ENCODE results near the gene CIDEA. TPM values are rescaled to one million over a fixed set of nuclear protein-coding genes. Genes with fewer than 3 reads are reported as not detected.

CIDEA gene
- total and polyA plus RNA-seq, 2 donors (not counting 1 experiment from before 2014, with no cell fraction given): not detected

DNA sequence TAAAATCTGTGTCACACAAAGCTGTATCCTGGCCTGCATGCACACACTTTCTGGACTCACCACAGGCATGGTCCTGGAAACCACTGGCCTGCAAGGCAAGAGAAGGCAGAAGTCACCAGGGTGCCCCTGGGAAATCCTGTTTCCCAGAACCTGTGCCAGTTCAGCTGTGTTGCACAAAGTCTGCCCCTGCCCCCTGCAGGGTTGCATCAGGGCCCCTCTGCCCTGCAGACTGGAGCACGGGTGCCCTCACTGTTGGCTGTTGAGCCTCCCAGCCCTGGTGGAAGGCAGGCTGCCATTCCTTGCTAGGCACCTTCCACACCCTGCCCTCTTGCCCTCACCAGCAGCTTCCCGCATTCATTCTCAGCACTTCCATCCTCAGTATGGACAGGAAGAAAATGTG lies 35.9 kb downstream of the CIDEA start:
- no peak overlapping the region for H3K27ac ChIP-seq (ENCODE audit: low read length in 2 of 2)
- no peak overlapping the region for H2AFZ ChIP-seq (ENCODE audit: insufficient read depth, low read depth, low read length, poor library complexity, severe bottlenecking)
- ChIA-PET CTCF (no interaction called here), POLR2A (no interaction called here)
- peaks cover 41% of the 10 kb centered on the region for H3K27me3 Mint-ChIP-seq
- H4K20me1 ChIP-seq (ENCODE audit: control insufficient read depth, insufficient read depth, low read length, poor library complexity, severe bottlenecking): no peaks in the 10 kb centered on the region
- ATAC-seq (ENCODE audit: low read depth) (no peak), DNase-seq (no peak)
- no peaks in the 10 kb centered on the region for H3K9me3 Mint-ChIP-seq (ENCODE audit: insufficient read depth)
- H3K79me2 ChIP-seq (ENCODE audit: control insufficient read depth, insufficient read depth, low read length): no peaks in the 10 kb centered on the region
- peaks cover 0 to 5% (median 0%) of the 10 kb centered on the region in 3 donors for H3K9me3 ChIP-seq (ENCODE audit: control extremely low read depth in 1 of 3, control insufficient read depth in 2 of 3, insufficient read depth in 1 of 3, low read length in 2 of 3)
- 71% methylated on average over 1 of the region's 2 CpGs for WGBS (ENCODE audit: insufficient coverage)
- intact Hi-C loops (cut with micrococcal nuclease): no loop called here
- H3K4me3 ChIP-seq (ENCODE audit: control extremely low read depth in 1 of 5, extremely low read depth in 1 of 5, insufficient read depth in 1 of 5, low read depth in 2 of 5, low read length in 4 of 5): no peak overlapping the region
- H3K27me3 ChIP-seq (replicated peaks in 1 of 4; ENCODE audit: control extremely low read depth in 1 of 4, control insufficient read depth in 3 of 4, insufficient read depth in 4 of 4, low read length in 3 of 4): peaks cover 0 to 38% (median 15%) of the 10 kb centered on the region in 4 experiments
- H3K9ac ChIP-seq (ENCODE audit: low read length): no peak overlapping the region
- H3K4me1 Mint-ChIP-seq: peaks cover 8% of the 10 kb centered on the region
- TF ChIP-seq, protein P1, sequence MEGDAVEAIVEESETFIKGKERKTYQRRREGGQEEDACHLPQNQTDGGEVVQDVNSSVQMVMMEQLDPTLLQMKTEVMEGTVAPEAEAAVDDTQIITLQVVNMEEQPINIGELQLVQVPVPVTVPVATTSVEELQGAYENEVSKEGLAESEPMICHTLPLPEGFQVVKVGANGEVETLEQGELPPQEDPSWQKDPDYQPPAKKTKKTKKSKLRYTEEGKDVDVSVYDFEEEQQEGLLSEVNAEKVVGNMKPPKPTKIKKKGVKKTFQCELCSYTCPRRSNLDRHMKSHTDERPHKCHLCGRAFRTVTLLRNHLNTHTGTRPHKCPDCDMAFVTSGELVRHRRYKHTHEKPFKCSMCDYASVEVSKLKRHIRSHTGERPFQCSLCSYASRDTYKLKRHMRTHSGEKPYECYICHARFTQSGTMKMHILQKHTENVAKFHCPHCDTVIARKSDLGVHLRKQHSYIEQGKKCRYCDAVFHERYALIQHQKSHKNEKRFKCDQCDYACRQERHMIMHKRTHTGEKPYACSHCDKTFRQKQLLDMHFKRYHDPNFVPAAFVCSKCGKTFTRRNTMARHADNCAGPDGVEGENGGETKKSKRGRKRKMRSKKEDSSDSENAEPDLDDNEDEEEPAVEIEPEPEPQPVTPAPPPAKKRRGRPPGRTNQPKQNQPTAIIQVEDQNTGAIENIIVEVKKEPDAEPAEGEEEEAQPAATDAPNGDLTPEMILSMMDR (IDR thresholded peaks at IDR 0.05): no peak
- no peak for TF ChIP-seq EZH2 (IDR thresholded peaks at IDR 0.05; ENCODE audit: borderline replicate concordance, insufficient read depth, low read depth, low read length, poor library complexity, severe bottlenecking)
- H3K4me1 ChIP-seq (ENCODE audit: control insufficient read depth in 2 of 2, insufficient read depth in 2 of 2, low read length in 2 of 2): peaks cover 14% of the 10 kb centered on the region in 2 donors
- H3K36me3 ChIP-seq (replicated peaks in 1 of 2; ENCODE audit: control extremely low read depth in 1 of 2, control insufficient read depth in 1 of 2, extremely low read depth in 1 of 2, insufficient read depth in 2 of 2, low read length in 1 of 2): no peaks in the 10 kb centered on the region
- no peak overlapping the region for H3K4me3 Mint-ChIP-seq
- no peak overlapping the region for H3K4me2 ChIP-seq (replicated peaks; ENCODE audit: low read depth, low read length, poor library complexity, severe bottlenecking)
- H3K27ac Mint-ChIP-seq: no peak overlapping the region

DNA sequence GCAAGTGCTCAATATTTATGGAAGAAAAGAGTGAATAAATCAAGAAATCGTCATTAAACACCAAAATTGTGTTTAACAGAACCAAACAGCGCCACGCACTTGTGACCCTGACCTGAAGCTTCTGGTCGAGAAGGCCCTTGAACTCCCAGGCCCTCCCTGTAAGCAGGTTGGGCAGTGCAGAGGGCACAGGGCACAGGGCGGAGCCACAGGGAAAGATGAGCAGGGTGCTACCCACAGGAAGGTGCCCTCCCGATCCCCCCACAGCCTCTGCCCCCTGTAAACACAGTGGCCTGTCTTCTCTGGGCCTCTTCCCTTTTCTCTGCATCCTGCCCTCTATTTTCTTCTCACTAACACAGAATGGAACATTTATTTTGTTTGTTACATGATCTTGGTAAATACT lies 37.0 kb downstream of the CIDEA start:
- peaks cover 14% of the 10 kb centered on the region in 2 donors for H3K4me1 ChIP-seq (ENCODE audit: control insufficient read depth in 2 of 2, insufficient read depth in 2 of 2, low read length in 2 of 2)
- H3K27me3 ChIP-seq (replicated peaks in 1 of 4; ENCODE audit: control extremely low read depth in 1 of 4, control insufficient read depth in 3 of 4, insufficient read depth in 4 of 4, low read length in 3 of 4): peaks cover 0 to 38% (median 15%) of the 10 kb centered on the region in 4 experiments
- H3K4me3 Mint-ChIP-seq: no peak overlapping the region
- TF ChIP-seq EZH2 (IDR thresholded peaks at IDR 0.05; ENCODE audit: borderline replicate concordance, insufficient read depth, low read depth, low read length, poor library complexity, severe bottlenecking): no peak
- TF ChIP-seq, protein P1 (IDR thresholded peaks at IDR 0.05): no peak
- H3K79me2 ChIP-seq (ENCODE audit: control insufficient read depth, insufficient read depth, low read length): no peaks in the 10 kb centered on the region
- H3K27me3 Mint-ChIP-seq: peaks cover 41% of the 10 kb centered on the region
- H2AFZ ChIP-seq (ENCODE audit: insufficient read depth, low read depth, low read length, poor library complexity, severe bottlenecking): no peak overlapping the region
- no peaks in the 10 kb centered on the region for H3K36me3 ChIP-seq (replicated peaks in 1 of 2; ENCODE audit: control extremely low read depth in 1 of 2, control insufficient read depth in 1 of 2, extremely low read depth in 1 of 2, insufficient read depth in 2 of 2, low read length in 1 of 2)
- no peaks in the 10 kb centered on the region for H4K20me1 ChIP-seq (ENCODE audit: control insufficient read depth, insufficient read depth, low read length, poor library complexity, severe bottlenecking)
- ChIA-PET CTCF (no interaction called here), POLR2A (no interaction called here)
- no peak overlapping the region for H3K4me2 ChIP-seq (replicated peaks; ENCODE audit: low read depth, low read length, poor library complexity, severe bottlenecking)
- peaks cover 8% of the 10 kb centered on the region for H3K4me1 Mint-ChIP-seq
- DNase-seq (no peak), ATAC-seq (ENCODE audit: low read depth) (no peak)
- H3K9me3 Mint-ChIP-seq (ENCODE audit: insufficient read depth): no peaks in the 10 kb centered on the region
- peaks cover 0 to 5% (median 0%) of the 10 kb centered on the region in 3 donors for H3K9me3 ChIP-seq (ENCODE audit: control extremely low read depth in 1 of 3, control insufficient read depth in 2 of 3, insufficient read depth in 1 of 3, low read length in 2 of 3)
- WGBS (ENCODE audit: insufficient coverage): 93% methylated on average over 5 of the region's 6 CpGs
- no peak overlapping the region for H3K27ac ChIP-seq (ENCODE audit: low read length in 2 of 2)
- intact Hi-C loops (cut with micrococcal nuclease): no loop called here
- H3K27ac Mint-ChIP-seq: no peak overlapping the region
- no peak overlapping the region for H3K4me3 ChIP-seq (ENCODE audit: control extremely low read depth in 1 of 5, extremely low read depth in 1 of 5, insufficient read depth in 1 of 5, low read depth in 2 of 5, low read length in 4 of 5)
- H3K9ac ChIP-seq (ENCODE audit: low read length): no peak overlapping the region

All from B cell (primary cell).